ENCODE results near the gene THTPA. TPM values are rescaled to one million over a fixed set of nuclear protein-coding genes. Genes with fewer than 3 reads are reported as not detected.

The THTPA gene
- polyA plus RNA-seq, 3 donors: 15.3 to 18.2 (median 17.0) TPM

DNA sequence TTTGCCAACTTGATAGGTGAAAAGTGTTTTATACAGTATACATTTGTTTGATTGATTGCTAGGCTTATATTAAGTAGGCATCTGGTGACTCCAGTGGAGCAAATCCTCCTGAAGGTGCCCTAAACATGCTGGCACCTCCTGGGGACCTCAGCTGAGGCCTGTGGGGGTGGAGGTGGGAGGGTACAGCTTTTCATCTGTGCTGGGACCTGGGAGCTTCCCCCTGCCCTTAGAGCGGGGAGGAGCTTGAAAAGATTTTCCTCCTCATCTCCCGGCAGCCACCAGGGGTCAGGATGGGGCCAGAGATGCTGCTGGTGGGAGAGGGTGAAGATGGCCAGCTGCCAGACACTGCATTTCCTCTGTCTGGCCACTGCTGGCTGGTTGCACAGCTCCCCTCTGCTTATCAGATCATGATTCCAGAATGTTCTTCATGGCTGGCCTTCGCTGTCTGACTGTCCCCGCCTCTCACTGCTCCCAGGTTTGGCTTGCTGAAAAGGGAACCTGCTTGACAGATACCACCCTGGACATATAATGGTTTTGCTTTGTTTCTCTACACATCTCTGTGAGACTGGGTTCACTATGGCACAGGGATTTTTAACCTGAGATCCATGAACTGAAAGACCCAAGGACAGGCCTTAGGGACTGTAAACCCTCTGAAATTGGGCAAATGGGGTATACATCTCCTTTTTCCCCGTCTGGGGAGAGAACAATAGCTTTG lies 33.0 kb downstream of the THTPA start:
- H3K27ac ChIP-seq (ENCODE audit: low read depth in 1 of 2, low read length in 2 of 2): no peak overlapping the region
- H3K27ac Mint-ChIP-seq: no peak overlapping the region
- peak overlapping the region; percentile 3 for H2AFZ ChIP-seq (ENCODE audit: insufficient read depth, low read depth, low read length, poor library complexity, severe bottlenecking)
- H3K27me3 Mint-ChIP-seq (ENCODE audit: low read depth in 3 of 3): peaks cover 2 to 21% (median 11%) of the 10 kb centered on the region in 3 donors
- DNase-seq: peak; percentile 81 to 85 (median 81)
- intact Hi-C loops (cut with micrococcal nuclease): loop anchor here in 1 of 2 donors (5.0 kb wide), 1 partner anchor 323 kb away; no protein-coding TSS in a partner anchor
- H4K20me1 ChIP-seq (ENCODE audit: insufficient read depth, low read length): no peaks in the 10 kb centered on the region
- H3K4me2 ChIP-seq (replicated peaks; ENCODE audit: extremely low read depth, low read length, poor library complexity, severe bottlenecking): no peak overlapping the region
- H3K4me3 Mint-ChIP-seq: no peak overlapping the region
- no peak overlapping the region for H3K4me3 ChIP-seq (replicated peaks in 1 of 3; ENCODE audit: low read depth in 2 of 3, low read length in 3 of 3)
- peaks cover 0 to 8% (median 1%) of the 10 kb centered on the region in 7 donors for H3K9me3 Mint-ChIP-seq
- peaks cover 5 to 7% of the 10 kb centered on the region in 2 donors for H3K4me1 ChIP-seq (ENCODE audit: control insufficient read depth in 1 of 2, insufficient read depth in 2 of 2, low read length in 2 of 2)
- TF ChIP-seq CTCF (IDR thresholded peaks at IDR 0.05): peak; percentile 75
- H3K9ac ChIP-seq (ENCODE audit: insufficient read depth, low read length, poor library complexity, severe bottlenecking): no peak overlapping the region
- H3K9me3 ChIP-seq (replicated peaks in 1 of 2; ENCODE audit: control insufficient read depth in 1 of 2, insufficient read depth in 1 of 2, low read length in 2 of 2): no peaks in the 10 kb centered on the region
- H3K27me3 ChIP-seq (ENCODE audit: control insufficient read depth in 2 of 2, insufficient read depth in 2 of 2, low read length in 2 of 2): peaks cover 0 to 2% of the 10 kb centered on the region in 2 donors
- no peaks in the 10 kb centered on the region for H3K36me3 ChIP-seq (replicated peaks in 1 of 2; ENCODE audit: control insufficient read depth in 1 of 2, insufficient read depth in 2 of 2, low read length in 2 of 2)
- WGBS (ENCODE audit: insufficient coverage): 0% methylated on average over 1 of the region's 5 CpGs
- no peaks in the 10 kb centered on the region for H3K36me3 Mint-ChIP-seq
- no peaks in the 10 kb centered on the region for H3K79me2 ChIP-seq (ENCODE audit: insufficient read depth, low read length)
- H3K4me1 Mint-ChIP-seq: peaks cover 5% of the 10 kb centered on the region

GRCh38 chr14:23589606-23590005 lies 33.5 kb downstream of the THTPA start:
- Histone ChIP-seq H3K9me3 (replicated peaks in 1 of 2; ENCODE audit: control insufficient read depth in 1 of 2, insufficient read depth in 1 of 2, low read length in 2 of 2) (no peaks in the 10 kb centered on the region), H3K9ac (ENCODE audit: insufficient read depth, low read length, poor library complexity, severe bottlenecking) (no peak overlapping the region), H3K27ac (ENCODE audit: low read depth in 1 of 2, low read length in 2 of 2) (no peak overlapping the region), H3K4me1 (ENCODE audit: control insufficient read depth in 1 of 2, insufficient read depth in 2 of 2, low read length in 2 of 2) (peaks cover 5 to 7% of the 10 kb centered on the region in 2 donors), H3K27me3 (ENCODE audit: control insufficient read depth in 2 of 2, insufficient read depth in 2 of 2, low read length in 2 of 2) (peaks cover 0 to 2% of the 10 kb centered on the region in 2 donors), H3K79me2 (ENCODE audit: insufficient read depth, low read length) (no peaks in the 10 kb centered on the region), H3K36me3 (replicated peaks in 1 of 2; ENCODE audit: control insufficient read depth in 1 of 2, insufficient read depth in 2 of 2, low read length in 2 of 2) (no peaks in the 10 kb centered on the region), H3K4me3 (replicated peaks in 1 of 3; ENCODE audit: low read depth in 2 of 3, low read length in 3 of 3) (no peak overlapping the region), H4K20me1 (ENCODE audit: insufficient read depth, low read length) (no peaks in the 10 kb centered on the region), H3K4me2 (replicated peaks; ENCODE audit: extremely low read depth, low read length, poor library complexity, severe bottlenecking) (no peak overlapping the region), H2AFZ (ENCODE audit: insufficient read depth, low read depth, low read length, poor library complexity, severe bottlenecking) (peak overlapping the region; percentile 3)
- DNase-seq: no peak
- 0% methylated on average over 1 of the region's 2 CpGs for WGBS (ENCODE audit: insufficient coverage)
- peaks cover 2 to 21% (median 7%) of the 10 kb centered on the region in 3 donors for H3K27me3 Mint-ChIP-seq (ENCODE audit: low read depth in 3 of 3)
- H3K36me3 Mint-ChIP-seq: no peaks in the 10 kb centered on the region
- H3K4me1 Mint-ChIP-seq: peaks cover 7% of the 10 kb centered on the region
- H3K27ac Mint-ChIP-seq: no peak overlapping the region
- intact Hi-C loops (cut with micrococcal nuclease): loop anchor here in 1 of 2 donors (5.0 kb wide), 1 partner anchor 323 kb away; no protein-coding TSS in a partner anchor
- no peak for TF ChIP-seq CTCF (IDR thresholded peaks at IDR 0.05)
- H3K4me3 Mint-ChIP-seq: no peak overlapping the region
- H3K9me3 Mint-ChIP-seq: peaks cover 0 to 10% (median 4%) of the 10 kb centered on the region in 7 donors
